Non-pigmented ciliary epithelial cell (primary cell): ENCODE results near the gene PEX26.
"Not testable (repeated sequence)": the region's sequence is repeated elsewhere in the genome, so short reads cannot be mapped to it uniquely, and the experiment has no call there.

Experiments used
- DNase-seq: peaks from one replicate; pipeline ENCODE4 v3.0.0-alpha.2; 2010; ENCODE audit warnings: low read depth

PEX26 gene

DNA sequence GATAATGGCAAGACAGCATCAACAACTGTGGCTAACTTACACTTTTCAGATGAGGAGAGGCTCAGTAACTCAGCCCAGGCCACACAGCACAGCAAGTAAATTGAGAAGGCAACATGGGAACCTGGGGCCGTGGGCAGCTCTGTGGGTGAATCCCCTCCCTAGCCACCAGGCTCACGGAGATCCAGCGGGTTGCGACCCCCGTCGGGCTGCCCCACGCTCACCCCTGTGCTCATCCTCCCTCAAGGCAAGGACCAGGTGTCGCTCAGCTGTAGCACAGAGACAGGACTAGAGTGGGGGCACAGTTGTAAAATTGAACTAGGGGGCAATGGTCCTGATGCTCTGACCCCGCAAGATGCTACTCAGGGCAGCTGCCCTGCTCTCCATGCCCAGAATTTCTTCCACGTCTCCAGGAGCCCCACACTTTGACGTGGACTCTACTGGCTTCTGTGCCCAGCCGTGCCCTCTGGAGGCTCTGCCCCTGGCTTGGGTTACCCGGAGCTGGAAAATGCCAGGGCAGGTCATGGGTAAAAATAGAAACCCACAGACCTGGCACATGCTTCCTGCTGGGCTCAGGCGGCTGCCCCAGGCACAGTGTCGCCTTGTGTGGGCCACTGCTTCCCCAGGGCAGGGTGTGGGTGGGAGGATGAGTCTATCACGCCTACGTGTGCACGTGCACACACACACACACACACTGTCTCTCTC lies 41.8 kb downstream of the PEX26 start:
- no peak for DNase-seq

DNA sequence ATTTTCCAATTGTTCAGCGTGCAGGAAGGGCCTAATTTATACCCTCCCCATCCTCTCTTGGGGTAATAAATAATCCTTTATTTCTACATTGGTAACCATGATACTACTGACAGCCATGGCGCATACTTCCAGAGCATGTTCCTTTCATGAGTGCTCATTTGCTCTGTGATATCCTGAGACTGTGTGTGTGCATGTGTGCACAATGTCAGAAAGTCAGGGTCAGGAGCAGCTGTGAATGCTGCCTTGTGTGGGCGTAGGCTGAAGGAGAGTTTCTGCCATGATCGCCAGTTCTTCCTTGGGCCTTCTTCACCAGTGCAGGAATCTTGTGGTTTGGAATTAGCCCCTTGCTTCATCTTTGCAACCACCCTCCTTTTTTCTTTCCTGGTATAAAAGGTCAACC lies 43.1 kb downstream of the PEX26 start:
- DNase-seq = no peak

DNA sequence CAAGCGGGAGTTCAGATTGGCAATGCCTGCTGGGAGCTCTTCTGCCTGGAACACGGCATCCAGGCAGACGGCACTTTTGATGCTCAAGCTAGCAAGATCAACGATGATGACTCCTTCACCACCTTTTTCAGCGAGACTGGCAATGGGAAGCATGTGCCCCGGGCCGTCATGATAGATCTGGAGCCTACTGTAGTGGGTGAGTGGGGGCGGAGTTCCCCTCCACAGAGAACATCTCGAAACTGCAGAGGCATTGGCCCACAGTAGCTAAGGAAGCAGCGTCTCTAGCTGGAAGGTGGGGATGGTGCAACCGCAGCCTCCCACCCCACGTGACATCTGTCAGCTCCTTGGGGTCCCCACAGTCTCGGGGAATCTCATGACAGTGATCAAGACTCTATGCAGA lies 43.7 kb downstream of the PEX26 start:
- DNase-seq = no peak

DNA sequence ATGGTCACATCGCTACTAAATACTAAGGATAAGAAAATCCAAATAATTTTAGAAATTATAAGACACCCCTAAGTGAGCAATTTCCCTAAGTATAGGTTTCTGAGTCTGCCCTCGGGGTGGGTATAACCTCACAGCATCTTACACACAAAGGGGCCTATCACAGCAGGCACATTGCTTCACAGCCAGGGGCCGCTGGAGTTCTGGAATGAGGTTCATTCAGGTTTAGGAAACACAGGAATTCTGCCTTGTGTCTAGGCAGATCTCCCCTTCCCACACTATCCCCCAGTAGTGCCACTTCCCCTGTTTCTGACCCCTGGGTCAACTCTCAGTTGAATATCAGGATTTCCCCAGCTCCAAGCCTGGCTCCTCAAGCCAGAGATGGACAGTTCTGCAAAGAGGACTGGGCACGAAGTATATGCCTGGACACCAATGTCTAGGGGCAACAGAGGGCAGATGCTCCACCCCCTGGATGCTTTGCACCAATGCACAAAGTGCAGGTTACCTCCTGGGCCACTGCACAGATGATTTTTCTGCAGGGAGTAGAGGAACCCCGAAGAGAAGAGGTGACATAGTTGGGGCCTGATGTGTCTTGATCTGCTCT lies 44.3 kb downstream of the PEX26 start:
- no peak for DNase-seq

DNA sequence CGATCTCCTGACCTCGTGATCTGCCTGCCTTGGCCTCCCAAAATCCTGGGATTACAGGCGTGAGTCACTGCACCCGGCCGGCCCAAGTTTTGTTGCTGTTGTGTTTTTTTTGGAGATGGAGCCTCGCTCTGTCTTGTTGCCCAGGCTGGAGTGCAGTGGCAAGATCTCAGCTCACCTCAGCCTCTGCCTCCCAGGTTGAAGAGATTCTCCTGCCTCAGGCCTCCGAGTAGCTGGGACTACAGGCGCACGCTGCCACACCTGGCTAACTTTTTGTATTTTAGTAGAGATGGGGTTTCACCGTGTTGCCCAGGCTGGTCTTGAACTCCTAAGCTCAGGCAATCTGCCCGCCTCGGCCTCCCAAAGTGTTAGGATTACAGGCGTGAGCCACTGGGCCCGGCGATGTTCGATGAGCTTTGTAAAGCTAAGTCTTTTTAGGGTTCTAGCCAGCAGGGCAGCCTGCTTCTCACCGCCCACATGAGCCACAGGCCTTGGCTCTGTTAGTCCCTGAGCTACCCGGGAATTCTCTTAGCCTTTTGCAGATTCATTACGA lies 45.8 kb downstream of the PEX26 start:
- not testable (repeated sequence) for DNase-seq

DNA sequence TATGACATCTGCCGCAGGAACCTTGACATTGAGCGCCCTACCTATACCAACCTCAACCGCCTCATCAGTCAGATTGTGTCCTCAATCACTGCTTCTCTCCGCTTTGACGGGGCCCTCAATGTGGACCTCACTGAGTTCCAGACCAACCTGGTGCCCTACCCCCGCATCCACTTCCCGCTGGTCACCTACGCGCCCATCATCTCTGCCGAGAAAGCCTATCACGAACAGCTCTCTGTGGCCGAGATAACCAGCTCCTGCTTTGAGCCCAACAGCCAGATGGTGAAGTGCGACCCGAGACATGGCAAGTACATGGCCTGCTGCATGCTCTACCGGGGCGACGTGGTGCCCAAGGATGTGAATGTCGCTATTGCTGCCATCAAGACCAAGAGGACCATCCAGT lies 48.8 kb downstream of the PEX26 start:
- DNase-seq = no peak

DNA sequence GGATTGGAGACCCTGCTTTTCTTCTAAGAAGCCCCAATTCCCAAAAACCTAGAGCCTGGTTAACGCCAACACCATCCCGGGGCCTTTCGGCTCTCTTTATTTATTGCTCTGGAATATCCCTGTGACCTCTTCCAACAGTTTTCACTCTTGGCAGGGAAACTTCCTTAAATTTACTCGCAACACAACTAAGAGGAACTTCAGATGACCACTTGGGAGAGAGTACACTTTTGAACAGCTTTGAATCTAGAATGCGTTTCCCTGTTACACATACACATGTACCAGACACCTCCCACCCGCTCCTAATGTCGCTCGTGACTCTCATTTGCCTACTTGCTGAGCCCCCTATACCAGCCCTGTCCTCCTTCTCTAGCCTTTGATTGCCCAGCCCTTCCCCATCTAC lies 52.2 kb downstream of the PEX26 start:
- DNase-seq = no peak

DNA sequence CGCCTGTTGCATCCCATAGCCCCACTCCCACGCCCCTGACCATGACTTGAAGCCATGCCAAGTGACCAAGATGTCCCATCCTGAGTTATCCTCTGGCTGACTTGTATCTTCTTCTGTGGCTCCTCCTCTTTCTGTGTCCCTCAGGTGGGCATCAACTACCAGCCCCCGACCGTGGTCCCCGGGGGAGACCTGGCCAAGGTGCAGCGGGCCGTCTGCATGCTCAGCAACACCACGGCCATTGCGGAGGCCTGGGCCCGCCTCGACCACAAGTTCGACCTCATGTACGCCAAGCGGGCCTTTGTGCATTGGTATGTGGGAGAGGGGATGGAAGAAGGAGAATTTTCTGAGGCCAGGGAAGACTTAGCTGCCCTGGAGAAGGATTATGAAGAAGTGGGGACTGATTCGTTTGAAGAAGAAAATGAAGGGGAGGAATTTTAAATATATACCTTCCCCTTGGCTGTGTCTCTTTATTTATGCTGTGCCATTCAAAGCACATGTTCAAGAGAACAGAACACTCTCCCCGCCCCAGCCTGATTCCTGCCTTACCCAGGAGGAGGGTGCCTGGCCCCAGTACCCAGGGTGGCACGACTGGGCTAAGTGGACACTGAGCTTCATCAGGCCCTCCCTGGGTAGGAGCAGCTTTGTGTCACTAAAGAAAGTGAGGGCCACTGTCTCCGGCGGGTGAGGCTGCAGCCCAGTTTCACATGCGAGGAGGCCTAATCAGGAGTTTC lies 53.1 kb downstream of the PEX26 start:
- no peak for DNase-seq

DNA sequence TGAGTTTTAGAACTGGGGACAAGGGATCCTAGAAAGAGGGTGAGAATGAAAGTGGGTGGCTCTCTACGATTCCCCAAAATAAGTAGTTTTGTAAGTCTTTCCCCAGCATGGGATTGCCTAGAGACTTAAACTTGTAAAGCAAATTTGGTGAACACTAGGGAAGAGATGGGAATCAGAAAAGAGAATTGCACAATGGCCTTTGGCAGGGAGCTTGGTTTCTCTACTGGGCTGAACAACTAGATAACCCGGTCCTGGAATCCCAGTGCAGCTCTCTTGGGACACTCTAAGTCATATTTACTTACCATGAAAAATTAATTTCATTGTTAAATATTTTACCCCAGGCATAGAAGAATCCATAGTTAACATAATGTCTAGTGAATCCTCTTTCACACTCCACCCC lies 55.7 kb downstream of the PEX26 start:
- DNase-seq = no peak

DNA sequence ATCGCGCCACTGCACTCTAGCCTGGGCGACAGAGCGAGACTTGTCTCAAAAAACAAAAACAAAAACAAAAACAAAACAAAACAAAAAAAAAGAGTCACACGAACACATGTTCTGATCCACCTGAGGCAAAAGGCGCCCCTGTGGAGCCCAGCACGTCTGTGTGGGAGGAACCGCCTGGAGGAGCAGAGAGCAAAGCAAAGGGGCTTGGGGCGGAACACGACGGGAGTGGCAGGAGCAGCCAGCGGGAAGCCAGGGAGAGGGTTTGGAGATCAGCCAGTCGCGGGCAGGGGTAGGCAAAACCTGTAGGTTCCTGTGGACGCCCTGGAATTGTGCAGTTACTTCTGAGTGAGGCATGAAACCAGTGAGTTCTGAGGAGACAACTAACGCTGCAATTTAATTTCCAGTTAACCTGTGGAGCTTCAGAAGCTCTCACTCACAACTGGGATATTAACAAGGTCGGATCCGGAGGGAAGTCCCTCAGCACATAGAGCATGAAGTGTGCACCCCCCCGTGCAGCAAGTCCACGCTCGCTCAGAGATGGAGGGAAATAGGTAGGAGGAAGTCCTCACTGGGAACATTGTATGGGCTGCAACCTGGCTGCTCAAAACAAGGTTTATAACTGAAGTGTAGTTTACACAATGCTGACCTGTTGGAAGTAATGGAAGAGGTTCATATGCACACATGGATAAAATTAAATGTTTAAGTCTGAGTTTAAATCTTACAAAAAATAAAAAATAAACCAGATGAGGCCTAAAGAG lies 59.0 kb downstream of the PEX26 start:
- DNase-seq = no peak

DNA sequence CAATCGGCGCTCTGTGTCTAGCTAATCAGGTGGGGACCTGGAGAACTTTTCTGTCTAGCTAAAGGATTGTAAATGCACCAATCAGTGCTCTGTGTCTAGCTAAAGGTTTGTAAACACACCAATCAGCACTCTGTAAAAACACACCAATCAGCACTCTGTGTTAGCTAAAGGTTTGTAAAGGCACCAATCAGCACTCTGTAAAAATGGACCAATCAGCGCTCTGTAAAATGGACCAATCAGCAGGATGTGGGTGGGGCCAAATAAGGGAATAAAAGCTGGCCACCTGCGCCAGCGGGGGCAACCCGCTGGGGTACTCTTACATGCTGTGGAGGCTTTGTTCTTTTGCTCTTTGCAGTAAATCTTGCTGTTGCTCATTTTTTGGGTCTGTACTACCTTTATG lies 63.2 kb downstream of the PEX26 start:
- DNase-seq = not testable (repeated sequence)

DNA sequence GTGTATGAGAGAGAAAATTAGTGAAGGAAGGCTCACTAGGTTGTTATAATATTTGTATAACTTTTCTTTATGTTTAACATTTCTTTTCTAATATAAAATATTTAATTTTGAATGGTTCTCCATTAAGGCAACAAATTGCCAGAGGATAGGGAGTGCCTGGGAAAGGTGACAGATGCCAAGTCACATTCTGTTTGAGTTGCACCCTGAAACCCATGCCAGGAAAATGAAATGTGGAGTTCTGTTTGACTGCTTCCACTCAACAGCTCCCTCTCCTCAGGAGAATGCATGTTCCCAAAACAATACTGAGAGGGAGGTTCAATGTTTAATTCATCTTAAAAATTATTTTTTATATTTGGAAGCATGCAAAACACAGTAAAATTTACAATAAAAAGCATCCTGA lies 66.3 kb downstream of the PEX26 start:
- DNase-seq = no peak

DNA sequence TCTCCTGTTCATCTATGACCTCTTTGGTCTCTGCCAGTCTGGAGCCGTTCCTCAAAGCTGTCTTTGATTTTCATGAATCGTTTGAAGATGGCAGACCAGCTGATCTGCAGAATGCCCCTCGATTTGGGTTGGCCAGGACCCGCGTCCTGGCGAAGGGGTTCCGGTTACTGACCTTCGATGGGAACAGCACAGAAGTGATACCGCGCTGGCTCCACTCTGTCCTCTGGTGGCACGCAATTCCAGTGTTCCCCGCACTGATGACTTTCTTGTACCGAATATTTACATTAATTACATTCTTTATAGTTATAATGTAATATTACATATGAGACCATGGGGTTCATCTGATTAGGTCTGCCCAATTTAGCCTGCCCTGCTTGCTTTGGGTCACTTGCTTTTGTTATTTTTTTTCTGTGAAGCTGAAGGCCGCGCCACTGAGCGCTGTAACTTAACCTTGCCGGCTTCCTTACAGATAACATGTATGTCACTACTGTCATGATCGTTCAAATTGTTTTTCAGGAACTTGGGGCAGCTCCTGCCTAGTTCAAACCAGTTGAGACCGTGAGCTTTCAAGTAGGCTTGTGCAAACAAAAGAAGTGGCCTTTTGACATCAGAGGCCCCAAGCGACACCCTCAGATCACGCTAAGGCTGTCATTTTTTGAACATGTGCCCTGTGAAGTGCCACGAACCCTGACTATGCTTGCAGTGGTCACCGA lies 68.0 kb downstream of the PEX26 start:
- no peak for DNase-seq

DNA sequence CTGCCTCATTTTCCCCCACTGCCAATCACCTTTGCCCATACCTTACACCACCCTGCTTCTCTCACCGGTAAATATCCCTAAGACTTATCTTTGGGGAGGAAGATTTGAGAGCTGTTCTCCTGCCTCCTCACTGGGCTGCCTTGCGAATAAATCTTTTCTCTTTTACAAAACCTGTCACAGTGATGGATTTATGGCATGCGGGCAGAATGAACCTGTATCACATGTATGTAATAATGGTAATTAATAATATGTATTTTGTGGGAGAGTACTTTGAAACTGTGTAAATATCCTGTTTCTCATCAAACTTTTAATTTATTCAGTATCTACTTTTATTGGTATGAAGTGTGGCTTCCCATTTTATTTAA lies 68.6 kb downstream of the PEX26 start:
- no peak for DNase-seq

DNA sequence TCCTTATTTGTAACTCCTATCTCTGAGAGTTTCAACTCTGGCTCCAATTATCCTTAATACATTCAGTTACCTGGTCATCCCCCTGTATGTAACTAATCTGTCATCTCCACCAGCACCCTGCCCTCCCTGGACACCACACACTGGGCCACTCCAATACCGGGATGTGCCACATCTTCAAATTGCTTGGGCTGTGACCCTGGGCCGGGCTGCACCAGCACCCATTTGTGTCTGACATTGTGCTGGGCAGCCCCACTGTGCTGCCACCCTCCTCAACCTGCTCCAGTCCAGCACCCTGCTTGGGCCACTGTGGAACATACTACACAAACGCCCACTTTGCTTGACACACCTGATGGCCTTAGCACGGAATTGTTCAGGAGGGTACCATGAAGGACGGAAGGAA lies 70.0 kb downstream of the PEX26 start:
- DNase-seq = no peak

DNA sequence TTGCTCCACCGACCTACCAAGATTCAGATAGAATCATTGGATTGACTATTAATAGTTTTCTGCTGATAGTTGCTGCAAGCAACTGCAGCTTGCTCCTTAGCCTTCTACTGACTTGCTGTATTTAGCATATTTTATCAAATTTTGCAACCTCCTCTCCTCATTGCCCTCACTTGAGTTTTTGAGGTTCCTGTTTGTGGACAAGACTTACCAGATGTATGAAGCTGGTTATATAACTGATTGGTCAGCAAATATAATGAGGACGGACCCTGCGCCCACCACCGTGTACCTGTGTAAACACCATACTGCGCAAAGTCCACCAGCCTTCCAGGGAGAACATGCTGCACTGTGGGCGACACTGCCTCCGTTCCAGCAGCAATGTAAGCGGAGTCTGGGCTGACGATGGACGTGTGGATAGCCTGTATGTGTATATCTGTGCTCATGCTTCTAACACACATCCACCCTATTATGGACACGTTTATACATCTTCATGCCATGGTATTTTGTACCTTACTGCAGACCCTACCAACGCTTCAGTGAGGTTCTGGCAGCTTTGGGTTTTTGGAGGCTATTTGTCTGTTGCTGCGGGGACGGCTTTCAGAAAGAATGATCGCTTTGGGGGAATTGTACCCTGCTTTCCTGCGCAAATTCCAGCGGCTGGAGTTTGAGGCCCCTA lies 70.6 kb downstream of the PEX26 start:
- no peak for DNase-seq

DNA sequence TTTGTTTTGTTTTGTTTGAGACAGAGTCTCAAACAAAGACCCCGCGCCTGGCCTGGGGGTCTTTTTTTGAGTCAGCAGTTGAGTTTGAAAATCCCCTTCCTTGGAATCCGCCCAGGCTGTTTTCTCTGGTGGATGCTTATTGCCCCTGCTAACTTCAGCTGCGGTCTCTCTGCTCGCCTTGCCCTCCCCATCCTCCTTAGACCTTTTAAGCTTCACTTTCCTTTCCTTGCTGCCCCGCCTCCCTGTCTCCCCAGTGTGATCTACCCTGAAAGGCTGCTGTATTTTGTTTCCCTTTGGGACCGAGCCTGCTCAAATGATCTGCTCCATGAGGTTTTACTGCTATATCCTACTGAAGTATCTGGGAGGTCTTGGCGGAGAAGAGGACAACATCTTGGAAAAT lies 74.7 kb downstream of the PEX26 start:
- DNase-seq = no peak

DNA sequence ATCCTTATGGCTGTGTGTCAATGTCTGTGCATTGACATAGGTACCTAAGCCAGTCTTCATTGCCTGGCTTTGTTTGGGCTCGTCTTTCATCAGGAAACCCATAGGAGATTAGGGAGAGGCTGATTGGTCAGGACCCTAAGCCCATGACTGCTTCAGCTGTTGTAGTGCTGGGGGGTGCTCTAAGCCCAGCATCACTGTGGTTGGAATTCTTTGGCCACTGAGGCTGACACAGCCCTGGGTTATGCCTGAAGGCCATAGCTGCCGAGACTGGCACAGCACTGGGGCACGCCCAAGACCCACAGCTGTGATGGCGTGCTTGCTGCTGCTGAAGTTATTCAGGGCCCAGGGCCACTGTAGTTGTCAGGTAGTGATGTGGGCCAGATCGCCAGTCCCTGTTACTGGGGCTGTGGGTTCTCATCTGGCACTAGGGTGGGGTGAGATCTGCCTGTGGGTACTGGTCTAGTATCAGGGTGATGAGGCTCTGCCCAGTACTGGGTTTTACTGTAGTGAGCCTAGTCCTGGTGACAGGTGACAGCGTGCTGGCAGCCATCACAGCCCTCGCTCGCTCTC lies 77.1 kb downstream of the PEX26 start:
- no peak for DNase-seq
